Stomach (tissue), 9 donors: ENCODE measurements around the gene MBNL2. TPM values are rescaled to one million over a fixed set of nuclear protein-coding genes. Genes with fewer than 3 reads are reported as not detected.

Experiments used
- DNase-seq, 2 donors: peaks; one replicate each; pipeline versions ENCODE4 v3.0.0 to v3.0.0-alpha.2; 2013 to 2019
- H3K27ac ChIP-seq, 5 donors: fragments of 200-600 bp in 4 of 5; sonication (generic) in 4 of 5; one replicate each; pipeline ENCODE4 v1.5.1; 2013 to 2019; ENCODE audit warnings: mild to moderate bottlenecking in 1 of 5, moderate library complexity in 1 of 5
- H3K27me3 ChIP-seq, 3 donors: fragments of 200-600 bp; sonication (generic); one replicate each; pipeline ENCODE4 v1.5.1; 2017 to 2019; ENCODE audit warnings: mixed run types in 1 of 3
- H3K36me3 ChIP-seq, 4 donors: fragments of 200-600 bp; sonication (generic); 1 replicate in 3 of 4; 2 replicates in 1 of 4; pipeline ENCODE4 v1.5.1; 2016 to 2019
- H3K4me1 ChIP-seq, 4 donors: fragments of 200-600 bp; sonication (generic); one replicate each; pipeline ENCODE4 v1.5.1; 2016 to 2019
- H3K4me3 ChIP-seq, 4 donors: fragments of 200-600 bp; sonication (generic) in 3 of 4; one replicate each; pipeline ENCODE4 v1.5.1; 2016 to 2019; ENCODE audit warnings: mild to moderate bottlenecking in 1 of 4
- H3K9me3 ChIP-seq, 4 donors: fragments of 200-600 bp; sonication (generic); one replicate each; pipeline ENCODE4 v1.5.1; 2016 to 2019
- EP300 ChIP-seq: sonication (generic); formaldehyde crosslinking; IDR thresholded peaks from one replicate; pipeline ENCODE4 v1.6.1; 2017; ENCODE audit warnings: antibody characterized with exemption
- POLR2A ChIP-seq, 4 donors: fragments of 450-650 bp; IDR thresholded peaks; one replicate each; pipeline ENCODE4 v1.6.1; 2016; ENCODE audit warnings: antibody characterized with exemption in 4 of 4, control low read depth in 2 of 4, mild to moderate bottlenecking in 1 of 4, moderate library complexity in 1 of 4
- POLR2AphosphoS5 ChIP-seq, 3 donors: sonication (generic); formaldehyde crosslinking; IDR thresholded peaks; one replicate each; pipeline ENCODE4 v1.6.1; 2016; ENCODE audit warnings: antibody characterized with exemption in 3 of 3
- WGBS, 5 donors: extraction: QIAGEN DNeasy Blood & Tissue Kit in 3 of 5; methylation state at CpG; one replicate each; pipeline versions ENCODE4 v1.1.5 to v1.1.7; 2013 to 2018; 5-methylcytosine and 5-hydroxymethylcytosine counted together
- intact Hi-C: fragments of 100-400 bp; cut with DNase I; formaldehyde crosslinking; loops from one replicate; pipeline ENCODE4 v1.15.1; 2023; ENCODE audit warnings: low total_unique reads
- polyA plus RNA-seq, 3 donors: library from polyadenylated mRNA; stranded (reverse); fragments of 200-250 nt; gene quantifications; one replicate each; pipeline ENCODE4 v1.2.3, GENCODE V29; 2013
- total RNA-seq, 5 donors: library from RNA; depleted of rRNA; stranded (reverse); fragments of >200 nt; gene quantifications; one replicate each; pipeline versions ENCODE4 v1.1.0 to v1.2.3, GENCODE V29; 2014 to 2016
- TF ChIP-seq, protein P1 (sequence below), 7 experiments: fragments of 450-650 bp in 4 of 7; fragments of 200-600 bp in 3 of 7; sonication (generic) in 3 of 7; IDR thresholded peaks; one replicate each; pipeline ENCODE4 v1.5.1; 2016 to 2019; ENCODE audit warnings: antibody characterized with exemption in 7 of 7, control low read depth in 2 of 7, mild to moderate bottlenecking in 1 of 7
- donor health status: healthy with polysubstance abuse.
- donor health status: Bipolar disorder and iron deficiency.
- donor health status: healthy.

MBNL2 gene
- total and polyA plus RNA-seq, 8 donors = 8.3 to 74.5 (median 25.6) TPM

DNA sequence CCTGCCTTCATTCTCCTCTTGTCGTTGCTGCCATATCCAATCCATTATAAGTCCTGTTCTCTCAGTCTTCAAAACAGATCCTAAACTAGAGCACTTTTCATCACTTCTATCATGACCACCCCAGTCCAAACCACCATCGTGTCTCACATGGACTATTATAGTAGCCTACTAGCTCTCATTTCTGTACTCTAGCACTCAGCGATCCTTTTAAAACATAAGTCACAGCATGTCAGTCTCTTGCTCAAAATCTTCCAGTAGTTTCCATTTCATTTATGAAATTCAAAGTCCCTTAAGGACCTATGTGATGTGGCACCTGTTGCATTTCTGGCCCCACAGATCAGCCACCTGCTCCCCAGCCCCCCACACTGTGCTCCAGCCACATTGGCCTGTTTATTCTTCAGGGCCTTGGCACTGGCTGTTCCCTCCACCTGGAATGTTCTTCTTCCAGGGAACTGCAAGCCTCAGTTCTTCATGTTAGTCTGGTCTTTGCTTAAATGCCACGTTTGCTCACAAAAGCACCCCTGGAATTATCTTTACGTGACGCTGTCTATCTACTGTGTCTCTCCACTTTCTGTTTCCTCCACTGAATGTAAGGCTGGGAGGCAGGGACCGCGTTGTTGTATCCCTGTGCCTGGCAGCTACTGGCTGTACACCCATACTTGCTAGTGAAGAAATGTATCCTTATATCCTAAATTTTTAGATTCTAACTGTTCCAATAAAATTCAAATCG is 64.3 kb downstream of the MBNL2 start:
- Histone ChIP-seq H3K4me1 (peaks cover 8 to 69% (median 31%) of the 10 kb centered on the region in 4 donors), H3K27me3 (no peaks in the 10 kb centered on the region), H3K36me3 (no peaks in the 10 kb centered on the region), H3K27ac (no peak overlapping the region), H3K9me3 (no peaks in the 10 kb centered on the region), H3K4me3 (no peak overlapping the region)
- 82 to 90% (median 87%) methylated on average over 9 of the region's 9 CpGs for WGBS, 5 donors
- DNase-seq = no peak
- no peak for TF ChIP-seq POLR2AphosphoS5 (IDR thresholded peaks at IDR 0.05)
- TF ChIP-seq, protein P1, sequence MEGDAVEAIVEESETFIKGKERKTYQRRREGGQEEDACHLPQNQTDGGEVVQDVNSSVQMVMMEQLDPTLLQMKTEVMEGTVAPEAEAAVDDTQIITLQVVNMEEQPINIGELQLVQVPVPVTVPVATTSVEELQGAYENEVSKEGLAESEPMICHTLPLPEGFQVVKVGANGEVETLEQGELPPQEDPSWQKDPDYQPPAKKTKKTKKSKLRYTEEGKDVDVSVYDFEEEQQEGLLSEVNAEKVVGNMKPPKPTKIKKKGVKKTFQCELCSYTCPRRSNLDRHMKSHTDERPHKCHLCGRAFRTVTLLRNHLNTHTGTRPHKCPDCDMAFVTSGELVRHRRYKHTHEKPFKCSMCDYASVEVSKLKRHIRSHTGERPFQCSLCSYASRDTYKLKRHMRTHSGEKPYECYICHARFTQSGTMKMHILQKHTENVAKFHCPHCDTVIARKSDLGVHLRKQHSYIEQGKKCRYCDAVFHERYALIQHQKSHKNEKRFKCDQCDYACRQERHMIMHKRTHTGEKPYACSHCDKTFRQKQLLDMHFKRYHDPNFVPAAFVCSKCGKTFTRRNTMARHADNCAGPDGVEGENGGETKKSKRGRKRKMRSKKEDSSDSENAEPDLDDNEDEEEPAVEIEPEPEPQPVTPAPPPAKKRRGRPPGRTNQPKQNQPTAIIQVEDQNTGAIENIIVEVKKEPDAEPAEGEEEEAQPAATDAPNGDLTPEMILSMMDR (IDR thresholded peaks at IDR 0.05) = no peak
- TF ChIP-seq POLR2A (IDR thresholded peaks at IDR 0.05) = no peak
- no peak for TF ChIP-seq EP300
- intact Hi-C loops = no loop called here

- Histone ChIP-seq H3K27me3 (no peaks in the 10 kb centered on the region), H3K9me3 (no peaks in the 10 kb centered on the region), H3K27ac (no peak overlapping the region), H3K36me3 (no peaks in the 10 kb centered on the region), H3K4me3 (no peak overlapping the region), H3K4me1 (peaks cover 8 to 63% (median 30%) of the 10 kb centered on the region in 4 donors)
- intact Hi-C loops = no loop called here
- WGBS, 5 donors = 80 to 84% (median 82%) methylated on average over 5 of the region's 5 CpGs
- no peak for DNase-seq
- TF ChIP-seq POLR2A (IDR thresholded peaks at IDR 0.05) (no peak), EP300 (no peak), POLR2AphosphoS5 (IDR thresholded peaks at IDR 0.05) (no peak)
- TF ChIP-seq, protein P1 (IDR thresholded peaks at IDR 0.05) = no peak
Measured at GRCh38 chr13:97287047-97287383, 64.9 kb downstream of the MBNL2 start.

- Histone ChIP-seq H3K4me3 (no peak overlapping the region), H3K36me3 (no peaks in the 10 kb centered on the region), H3K4me1 (peaks cover 0 to 49% (median 25%) of the 10 kb centered on the region in 4 donors), H3K27me3 (no peaks in the 10 kb centered on the region), H3K27ac (no peak overlapping the region), H3K9me3 (no peaks in the 10 kb centered on the region)
- TF ChIP-seq, protein P1 (IDR thresholded peaks at IDR 0.05) = no peak
- TF ChIP-seq EP300 = no peak
- TF ChIP-seq POLR2AphosphoS5 (IDR thresholded peaks at IDR 0.05) = no peak
- TF ChIP-seq POLR2A (IDR thresholded peaks at IDR 0.05) = no peak
- WGBS, 5 donors = 94 to 97% (median 96%) methylated on average over 2 of the region's 2 CpGs
- intact Hi-C loops = no loop called here
- no peak for DNase-seq
Measured at GRCh38 chr13:97288486-97288900, 66.4 kb downstream of the MBNL2 start.

DNA sequence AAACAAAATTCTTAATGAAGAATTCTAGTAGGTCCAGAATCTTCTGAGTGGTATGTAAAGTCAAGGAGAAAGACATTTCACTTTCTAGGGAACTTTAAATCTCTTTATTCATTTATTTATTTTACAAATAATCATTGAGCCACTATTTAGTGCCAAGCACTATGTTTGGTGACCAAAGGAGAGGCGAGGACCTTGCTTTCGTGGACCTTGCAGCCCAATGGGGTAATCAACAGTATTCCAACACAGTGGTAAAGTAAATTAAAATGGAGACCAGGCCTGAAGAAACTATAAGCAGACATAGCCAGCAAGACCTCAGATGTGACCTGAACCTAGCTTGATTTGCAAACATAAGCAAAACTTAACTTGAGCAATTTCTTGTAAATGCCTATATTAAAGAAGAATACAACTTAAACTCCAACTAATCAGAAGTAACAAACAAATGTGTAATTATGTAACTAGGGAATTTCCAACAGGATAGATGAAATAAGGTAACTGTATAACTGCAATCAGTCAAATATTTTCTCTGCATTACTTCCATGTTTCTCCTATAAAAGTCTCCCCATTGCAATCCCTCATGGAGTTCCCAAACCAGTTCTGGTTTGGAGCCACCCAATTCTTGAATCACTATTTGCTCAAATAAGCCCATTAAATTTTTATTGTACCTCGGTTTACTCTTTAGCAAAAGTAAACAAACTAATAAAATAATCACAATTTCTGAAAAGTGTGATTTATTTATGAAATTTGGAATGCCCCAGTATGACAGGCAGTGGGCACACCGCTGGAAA is 67.6 kb downstream of the MBNL2 start:
- intact Hi-C loops = no loop called here
- H3K27ac ChIP-seq = no peak overlapping the region

More for the DNA sequence above, 67.6 kb downstream of the MBNL2 start:
- no peak for DNase-seq
- WGBS, 5 donors = 88 to 94% (median 92%) methylated on average over 4 of the region's 4 CpGs
- H3K4me1 ChIP-seq = peaks cover under 1 to 49% (median 29%) of the 10 kb centered on the region in 4 donors
- H3K27me3 ChIP-seq = no peaks in the 10 kb centered on the region
- TF ChIP-seq POLR2AphosphoS5 (IDR thresholded peaks at IDR 0.05) (no peak), EP300 (no peak)
- H3K9me3 ChIP-seq = no peaks in the 10 kb centered on the region
- no peaks in the 10 kb centered on the region for H3K36me3 ChIP-seq
- no peak overlapping the region for H3K4me3 ChIP-seq
